OCI-M2 (cell line): ENCODE results near the gene CTBP2.

ENCODE experiments used
- DNase-seq: peaks from one replicate; lab custom pipeline; 2025; ENCODE audit not compliant: unreplicated experiment; lab: John Stamatoyannopoulos, UW

CTBP2 gene

DNA sequence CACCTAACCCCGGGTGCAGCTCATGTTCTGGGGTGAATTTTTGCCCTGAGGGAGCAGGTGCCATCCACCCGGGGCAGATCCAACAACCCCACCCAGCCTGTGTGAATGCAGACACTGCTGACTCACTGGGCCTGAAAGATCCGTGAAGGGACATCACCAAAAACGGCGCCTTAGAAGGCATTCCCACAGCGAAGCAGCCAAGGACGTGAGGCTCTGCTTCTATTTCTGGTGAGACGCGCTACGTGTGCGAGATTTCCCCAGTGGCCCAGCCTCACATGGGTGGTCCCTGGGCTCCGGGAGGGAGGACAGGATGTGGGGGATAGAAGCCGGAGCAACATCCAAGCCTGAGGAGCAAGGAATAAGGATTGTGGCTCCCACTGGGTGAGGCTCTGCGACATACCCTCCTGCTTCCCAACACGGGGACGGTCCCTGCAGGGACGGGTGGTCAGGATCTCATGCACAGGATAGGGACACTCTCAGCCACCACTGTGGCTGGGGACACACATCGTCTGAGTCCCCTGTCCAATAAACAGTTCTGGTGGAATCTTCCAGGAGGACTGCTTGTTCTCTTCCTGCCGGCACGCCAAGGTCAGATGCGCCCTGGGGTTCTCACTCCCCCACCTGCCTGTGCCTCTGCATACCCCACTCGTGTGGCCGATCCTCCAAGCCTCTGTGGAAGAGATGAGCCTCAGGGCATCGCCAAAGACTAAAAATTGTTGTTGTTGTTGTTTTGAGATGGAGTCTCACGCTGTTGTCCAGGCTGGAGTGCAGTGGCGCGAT is 148.2 kb downstream of the CTBP2 start:
- DNase-seq = no peak

DNA sequence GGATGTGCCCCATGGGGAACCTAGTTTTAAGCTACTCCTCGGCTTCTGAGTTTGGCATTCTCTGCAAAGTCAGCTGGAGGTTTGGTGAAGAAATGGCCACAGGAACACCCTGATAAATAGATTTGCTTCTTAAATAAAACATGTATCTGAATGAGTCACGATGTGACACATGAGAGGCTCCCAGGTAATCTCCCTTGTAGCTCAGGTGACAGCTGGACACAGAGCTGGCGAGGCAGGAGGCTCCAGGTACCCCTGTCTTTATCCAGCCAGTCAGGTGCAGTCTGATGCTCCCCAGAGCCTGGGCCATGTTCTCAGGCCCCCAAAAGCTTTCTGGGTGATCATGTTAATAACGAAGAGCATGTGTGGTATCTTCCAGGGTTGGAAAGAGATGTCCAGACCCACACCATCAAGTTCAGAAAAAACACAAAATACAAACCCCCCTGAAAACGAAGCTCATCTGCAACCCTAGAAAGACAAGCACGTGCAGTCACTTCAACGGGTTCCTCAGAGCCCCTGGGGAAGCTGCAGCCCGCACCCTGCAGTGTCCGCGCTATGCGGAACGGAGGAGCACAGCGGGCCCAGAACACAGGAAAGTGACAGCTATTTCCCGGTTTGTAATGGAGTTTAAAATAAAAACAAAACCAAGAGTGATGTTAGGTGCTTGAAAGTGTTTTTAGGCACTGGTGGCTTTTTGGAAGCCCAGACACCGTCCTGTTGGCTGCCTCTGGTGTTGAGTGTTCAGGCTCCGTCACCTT is 149.0 kb downstream of the CTBP2 start:
- DNase-seq = no peak

DNA sequence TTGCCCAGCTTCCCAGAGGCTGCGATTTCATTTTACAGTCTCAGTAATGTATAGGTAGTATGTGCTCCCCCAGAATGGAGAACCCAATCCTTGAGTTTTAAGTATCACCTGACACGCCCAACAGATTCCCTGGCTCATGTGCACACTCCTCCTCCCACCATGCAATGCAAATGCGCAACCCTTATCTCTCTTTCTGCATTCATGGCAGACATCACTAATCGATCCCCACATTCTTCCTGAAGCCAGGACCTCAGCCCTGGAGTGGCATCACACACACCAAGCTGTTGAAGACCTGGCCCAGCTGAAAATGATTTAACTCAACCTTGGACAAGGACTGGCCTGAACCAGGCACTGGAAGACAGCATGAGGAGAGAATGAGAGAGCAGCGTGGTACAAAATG is 150.0 kb downstream of the CTBP2 start:
- no peak for DNase-seq

DNA sequence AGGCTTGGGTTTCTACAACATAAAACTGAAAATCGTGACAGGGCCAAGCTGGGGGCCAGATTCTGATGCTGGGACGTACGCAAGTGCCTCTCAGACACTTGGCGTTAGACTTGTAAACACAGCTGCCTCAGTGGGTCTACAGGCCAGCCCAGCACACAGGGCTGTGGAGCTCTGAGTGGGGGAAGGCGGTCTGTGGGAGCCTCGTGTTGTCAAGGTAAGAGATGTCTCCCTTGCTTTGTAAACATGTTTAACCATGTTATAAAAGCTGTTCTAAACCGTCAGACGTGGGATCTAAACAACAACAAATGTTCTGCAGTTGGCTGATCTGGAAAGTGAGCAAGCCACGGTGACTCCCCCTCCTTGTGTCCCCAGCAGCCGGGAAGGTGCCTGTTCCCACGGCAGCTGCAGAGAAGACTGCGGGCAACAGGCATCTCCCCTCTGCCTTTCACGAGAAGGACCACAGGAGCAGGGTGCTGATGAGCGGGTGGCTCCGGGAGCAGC is 150.7 kb downstream of the CTBP2 start:
- DNase-seq = no peak

DNA sequence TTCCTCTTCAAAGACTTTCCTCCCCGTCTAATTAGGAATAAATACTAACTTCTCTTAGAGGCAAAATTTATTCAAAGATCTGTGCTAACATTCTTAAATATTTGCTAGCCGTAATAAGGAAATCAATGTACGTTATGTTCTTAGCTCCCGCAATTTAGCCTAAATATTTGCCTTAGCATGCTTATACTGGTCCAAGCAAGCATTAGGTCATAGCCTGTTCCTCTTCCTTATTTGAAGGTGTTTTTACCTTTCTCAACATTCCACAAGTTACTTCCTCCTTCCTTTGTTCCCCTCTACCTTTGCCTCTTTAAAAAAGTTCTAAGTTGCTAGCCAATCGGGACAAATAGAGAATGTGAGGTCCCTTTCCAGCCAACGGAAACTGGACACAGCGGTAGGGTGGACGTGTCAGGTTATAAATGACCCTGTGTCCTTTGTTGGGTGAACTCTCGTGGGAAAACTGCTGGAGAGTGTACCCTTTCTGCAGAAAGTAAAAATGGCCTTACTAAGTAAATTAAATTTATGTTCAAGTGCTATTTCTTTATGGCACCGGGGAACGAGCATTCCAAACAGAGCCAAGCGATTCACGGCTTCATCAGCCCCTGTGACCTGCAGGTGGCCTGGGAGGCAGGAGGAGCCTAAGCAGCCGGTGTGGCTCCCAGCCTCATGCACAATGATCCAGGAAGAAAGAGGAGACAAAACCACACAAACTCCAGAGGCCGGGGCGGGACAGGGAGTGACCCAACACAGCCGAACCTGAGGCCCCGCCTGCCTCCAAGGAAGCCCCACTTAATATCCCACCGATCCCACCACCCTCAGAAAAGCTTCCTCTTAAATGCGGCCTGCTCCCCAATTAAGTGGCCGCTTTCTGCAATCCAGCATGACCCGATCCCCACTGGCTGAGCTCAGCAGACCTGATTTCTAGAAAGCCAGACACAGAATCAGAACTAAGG is 151.4 kb downstream of the CTBP2 start:
- no peak for DNase-seq

DNA sequence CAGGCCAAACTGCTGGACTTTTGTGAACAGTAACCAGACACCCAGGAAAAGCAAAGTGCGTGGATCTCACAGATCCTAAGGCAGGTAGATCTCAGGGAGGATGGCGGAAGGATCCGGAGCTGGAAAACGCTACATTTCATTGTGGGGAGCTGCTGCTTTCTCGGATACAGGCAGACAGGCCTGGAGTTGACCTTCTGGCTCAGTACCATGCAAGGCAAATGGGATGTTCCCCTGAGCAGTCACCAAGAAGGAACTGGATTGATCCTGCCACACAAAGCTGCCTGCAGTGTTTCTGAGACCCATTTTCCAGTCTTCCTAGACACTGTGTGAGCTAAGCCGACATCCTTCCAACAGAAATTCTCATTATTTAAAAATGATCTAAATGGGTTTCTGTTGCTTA is 152.9 kb downstream of the CTBP2 start:
- DNase-seq = no peak

DNA sequence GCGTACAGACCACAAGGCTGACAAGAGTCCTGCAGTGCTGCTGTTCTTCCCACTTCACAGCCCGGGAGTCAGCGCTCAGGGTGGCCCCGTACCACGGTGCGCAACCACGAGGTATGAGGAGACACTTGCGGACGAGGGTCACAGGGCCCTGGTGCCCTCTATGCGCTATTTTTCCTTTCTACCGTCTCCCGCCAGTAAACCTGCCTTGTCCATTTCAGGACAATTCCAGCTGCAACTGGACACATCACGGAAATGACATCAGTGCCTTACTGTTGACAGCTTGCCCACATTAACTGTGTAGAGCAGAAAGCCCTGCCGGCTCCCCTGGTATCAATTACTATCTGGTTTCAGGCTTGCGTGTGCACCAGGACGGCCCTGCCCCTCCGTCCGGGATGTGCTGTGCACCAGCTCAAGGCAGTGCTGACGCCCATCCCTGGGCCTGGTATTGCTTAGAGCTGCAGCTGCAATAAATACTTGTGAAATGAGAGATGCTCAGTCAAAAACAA is 153.4 kb downstream of the CTBP2 start:
- DNase-seq = no peak

DNA sequence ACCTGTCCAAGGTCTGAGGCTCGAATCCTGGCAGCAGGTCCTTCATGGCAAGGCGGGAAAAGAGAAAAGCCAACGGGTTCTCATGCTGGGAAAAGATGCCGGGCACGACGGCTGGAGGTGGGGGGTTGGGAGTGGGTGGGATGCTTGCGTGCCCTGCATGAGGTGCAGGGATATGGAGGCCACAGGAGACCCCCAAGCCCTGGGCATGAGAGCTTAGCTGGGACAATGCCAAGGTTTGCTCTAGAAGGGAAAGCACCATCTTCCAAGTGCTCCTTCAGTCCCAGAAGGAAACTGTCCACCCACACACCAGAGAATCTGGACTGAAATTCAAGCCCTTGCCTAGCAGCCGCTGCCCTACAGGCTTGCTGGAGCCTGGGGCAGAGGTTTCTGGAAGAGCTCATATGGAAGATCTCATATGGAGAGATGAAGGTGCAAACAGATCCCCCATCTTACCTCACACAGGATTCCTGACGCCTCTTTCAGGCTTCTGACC is 154.1 kb downstream of the CTBP2 start:
- DNase-seq = no peak

DNA sequence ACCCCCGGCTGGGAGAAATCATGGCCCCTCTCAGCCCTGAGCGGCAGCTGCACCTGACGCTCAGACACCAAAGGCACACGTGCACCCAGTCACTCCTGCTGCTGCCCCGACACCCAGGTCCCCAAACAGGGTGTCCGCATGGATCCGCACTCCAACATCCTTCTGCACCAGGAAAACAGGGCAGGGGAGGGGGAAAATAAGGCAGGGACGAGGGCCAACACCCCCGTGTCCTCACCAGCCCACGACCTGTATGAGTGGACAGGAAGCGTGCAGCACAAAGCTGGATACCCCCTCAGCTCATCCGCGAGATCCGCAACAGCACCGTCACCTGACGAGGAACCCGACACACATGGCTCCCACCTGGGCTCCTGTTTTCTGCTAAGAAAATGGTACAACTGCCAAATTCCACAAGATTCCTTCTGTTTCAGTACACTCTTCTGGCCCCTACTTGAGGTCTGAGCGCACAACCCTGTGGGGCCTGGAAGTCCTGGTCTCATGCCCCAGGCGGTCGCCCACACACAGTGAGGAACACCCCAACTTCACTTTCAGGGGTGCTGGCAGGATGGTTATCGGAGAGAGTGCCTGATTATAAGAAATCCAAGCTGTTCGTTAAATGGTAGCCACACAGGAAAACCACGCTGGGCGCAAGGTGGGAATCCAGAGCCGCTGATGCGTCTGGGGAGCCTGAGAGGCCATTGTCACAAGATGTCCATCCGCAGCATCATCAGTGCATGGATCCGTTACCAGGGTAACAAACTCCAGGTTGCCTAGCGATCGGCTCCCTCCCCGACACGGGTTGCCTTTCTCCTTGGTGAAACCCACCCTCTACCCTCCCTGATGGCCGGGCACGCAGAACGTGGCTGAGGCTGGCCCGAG is 154.8 kb downstream of the CTBP2 start:
- no peak for DNase-seq

DNA sequence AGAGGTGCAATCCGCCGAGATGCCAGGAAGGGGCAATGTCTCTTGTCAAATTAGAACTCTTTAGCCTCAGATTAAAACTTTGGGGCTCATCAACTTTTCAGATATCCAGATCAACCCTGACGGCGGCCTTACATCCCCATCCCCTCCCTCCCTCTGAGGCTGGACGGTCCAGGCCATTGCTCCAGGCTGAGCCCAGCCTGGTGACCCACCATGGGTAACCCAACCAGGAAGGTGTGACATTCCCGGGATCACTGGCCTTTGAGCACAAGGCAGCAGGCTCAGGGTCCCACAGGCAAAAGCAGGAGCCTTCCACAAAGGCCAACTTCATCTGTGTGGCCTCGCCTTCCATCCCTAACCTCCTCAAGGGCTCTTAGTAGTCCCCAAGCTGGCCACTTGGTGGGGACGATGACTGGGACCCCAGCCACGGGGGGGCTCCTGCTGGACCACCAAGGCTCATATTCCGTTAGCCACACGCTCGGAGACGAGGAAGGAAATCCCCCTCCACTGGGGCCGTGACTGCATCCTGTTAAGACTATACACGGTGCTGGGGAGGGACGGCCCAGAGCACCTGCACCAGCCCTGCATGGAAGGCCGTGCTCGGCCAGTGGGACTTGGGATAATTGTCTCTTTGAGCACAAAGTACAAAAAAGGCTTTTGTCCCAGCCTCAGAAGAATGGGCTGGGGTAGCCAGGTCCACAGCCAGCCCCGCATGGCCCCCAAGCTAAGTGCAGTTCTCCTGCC is 155.6 kb downstream of the CTBP2 start:
- DNase-seq = no peak

DNA sequence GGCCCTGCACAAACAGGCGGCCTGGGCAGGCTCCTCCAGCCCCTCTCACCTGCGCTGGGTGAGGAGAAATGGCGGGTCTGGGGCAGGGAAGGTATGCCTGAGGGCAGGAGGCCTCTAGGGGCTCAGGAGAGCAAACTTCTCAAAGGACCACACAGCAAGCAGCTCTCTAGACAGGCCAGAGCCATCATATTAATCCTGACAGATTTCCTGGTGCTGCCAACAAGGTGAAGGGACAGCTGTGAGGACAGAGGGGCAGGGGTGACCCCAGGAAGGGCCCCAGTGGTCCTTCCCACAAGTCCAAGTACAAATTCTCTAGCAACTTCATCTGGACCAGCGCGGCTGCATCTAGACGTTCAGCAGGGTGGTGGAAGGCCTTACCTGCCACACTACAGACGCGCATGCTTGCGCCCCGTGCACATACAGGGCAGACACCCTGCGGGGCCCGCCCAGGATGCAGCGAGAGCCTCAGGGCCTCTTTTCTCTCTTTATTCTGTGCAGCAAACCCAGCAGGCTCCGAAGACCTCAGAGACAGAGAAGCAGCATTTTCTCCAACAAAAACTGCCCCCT is 156.4 kb downstream of the CTBP2 start:
- no peak for DNase-seq

DNA sequence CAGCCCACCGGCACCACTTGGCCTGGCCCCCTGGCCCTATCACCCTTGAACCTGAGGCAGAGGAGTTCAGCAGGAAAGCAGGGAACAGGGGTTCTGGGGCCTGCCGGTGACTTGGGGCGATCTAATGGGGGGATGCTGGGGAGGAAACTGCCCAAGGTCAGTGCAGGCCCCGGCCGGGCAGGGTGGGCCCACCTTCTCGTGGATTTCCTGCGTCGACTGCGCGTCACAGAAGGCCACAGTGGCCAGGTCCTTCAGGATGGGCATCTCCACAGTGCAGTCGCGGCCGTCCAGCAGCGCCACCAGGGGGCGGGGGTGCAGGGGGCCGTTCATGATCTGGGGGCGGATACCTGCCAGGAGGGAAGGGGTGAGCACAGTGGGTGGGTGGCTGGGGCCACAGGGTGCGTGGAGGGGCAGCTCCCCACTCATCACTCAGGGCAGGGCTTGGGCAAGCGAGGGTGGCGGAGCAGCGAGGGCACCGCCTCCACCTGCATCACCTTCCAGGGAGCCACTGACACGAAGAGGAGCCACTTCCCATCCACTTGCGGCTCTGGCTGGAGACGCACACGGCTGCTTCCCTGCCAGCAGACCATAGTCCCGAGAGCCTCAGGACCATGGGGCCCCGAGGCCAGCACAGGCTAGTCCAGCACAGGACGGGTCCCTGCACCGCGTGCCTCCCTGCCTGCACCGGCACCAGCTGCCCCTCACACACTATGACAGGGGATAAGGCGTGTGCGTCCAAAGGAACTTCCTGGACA is 157.0 kb downstream of the CTBP2 start:
- no peak for DNase-seq

DNA sequence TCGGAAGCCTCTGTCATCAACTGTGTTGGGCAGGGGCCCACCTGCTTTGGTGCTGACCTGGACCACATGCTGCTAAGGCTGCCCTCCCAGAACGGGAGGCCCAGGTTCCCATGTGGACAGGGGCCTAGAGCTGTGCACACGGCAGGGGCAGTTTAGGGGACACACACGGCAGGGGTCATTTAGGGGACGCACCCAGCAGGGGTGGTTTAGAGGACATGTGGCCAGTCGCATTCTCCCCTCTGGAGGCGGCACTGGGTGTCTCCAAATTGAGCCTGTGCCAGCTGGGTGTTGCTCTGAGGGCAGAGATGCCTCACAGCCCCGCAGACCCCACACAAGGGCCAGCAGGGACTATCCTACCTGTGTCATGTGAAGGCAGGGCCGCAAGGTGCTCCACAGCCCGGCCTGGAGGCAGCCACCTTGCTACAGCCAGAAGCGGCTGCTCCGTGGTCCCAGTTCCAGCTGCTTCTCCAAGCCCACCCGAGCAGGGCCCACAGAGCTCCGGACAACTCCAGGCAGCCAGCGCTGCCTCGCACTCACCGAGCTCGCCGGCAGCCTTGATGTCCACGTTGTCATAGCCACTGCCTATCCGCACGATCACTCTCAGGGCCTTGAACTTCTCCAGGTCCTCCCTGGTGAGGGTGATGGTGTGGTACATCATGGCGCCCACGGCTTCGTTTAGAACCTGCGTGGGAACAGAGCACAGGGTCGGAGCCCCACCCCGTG is 157.8 kb downstream of the CTBP2 start:
- DNase-seq = no peak

DNA sequence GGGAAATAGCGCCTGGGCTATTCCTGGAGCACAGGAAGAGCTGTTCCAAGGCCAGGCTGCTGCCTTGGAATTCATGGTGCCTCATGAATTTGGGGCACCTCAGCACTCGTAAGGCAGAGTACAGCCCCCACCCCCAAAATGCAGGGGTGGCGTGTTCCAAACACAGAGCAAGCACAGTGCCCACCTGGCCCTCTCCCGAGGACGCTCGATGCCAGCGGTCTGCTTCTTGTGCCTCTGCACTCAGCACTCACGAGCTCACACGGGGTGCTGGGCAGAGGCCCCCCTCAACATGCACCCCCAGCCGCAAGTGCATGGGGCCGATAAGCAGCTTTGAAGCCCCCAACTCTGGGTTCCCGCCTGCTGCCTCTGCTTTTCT is 158.3 kb downstream of the CTBP2 start:
- no peak for DNase-seq

DNA sequence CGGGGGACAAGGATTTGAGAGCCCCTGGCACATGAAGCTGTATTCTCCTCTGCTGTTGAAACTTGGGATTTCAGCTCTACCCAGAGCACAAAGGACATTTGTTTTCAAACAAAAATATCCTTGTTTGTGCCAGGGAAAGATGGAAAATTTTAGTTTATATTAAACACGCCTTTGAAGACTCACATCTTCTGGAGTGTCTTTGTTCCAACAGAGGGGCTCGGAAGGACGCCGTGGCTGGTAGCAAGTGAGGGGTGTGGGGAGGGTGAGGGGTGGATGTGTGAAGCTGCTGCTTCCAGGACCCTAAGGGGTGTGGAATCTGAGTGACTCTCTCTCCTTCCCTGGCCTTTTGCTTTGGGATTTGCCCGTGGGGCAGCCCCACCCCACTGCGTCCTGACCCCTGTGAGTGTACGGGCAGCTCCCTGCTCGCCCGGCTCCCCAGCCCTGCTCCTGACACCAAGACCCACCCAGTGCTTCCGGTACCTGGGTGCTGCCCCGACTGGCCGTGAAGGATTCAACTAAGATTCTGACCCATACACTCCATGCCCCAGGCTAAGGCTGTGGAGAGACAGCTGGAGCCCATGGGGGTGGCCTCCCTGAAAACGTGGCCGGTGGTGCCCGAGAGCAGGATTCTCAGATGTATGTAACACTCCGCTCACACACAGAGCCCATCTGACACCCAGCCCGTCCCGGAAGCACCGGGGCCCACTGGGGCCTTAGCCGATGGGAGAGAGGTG is 158.9 kb downstream of the CTBP2 start:
- no peak for DNase-seq

DNA sequence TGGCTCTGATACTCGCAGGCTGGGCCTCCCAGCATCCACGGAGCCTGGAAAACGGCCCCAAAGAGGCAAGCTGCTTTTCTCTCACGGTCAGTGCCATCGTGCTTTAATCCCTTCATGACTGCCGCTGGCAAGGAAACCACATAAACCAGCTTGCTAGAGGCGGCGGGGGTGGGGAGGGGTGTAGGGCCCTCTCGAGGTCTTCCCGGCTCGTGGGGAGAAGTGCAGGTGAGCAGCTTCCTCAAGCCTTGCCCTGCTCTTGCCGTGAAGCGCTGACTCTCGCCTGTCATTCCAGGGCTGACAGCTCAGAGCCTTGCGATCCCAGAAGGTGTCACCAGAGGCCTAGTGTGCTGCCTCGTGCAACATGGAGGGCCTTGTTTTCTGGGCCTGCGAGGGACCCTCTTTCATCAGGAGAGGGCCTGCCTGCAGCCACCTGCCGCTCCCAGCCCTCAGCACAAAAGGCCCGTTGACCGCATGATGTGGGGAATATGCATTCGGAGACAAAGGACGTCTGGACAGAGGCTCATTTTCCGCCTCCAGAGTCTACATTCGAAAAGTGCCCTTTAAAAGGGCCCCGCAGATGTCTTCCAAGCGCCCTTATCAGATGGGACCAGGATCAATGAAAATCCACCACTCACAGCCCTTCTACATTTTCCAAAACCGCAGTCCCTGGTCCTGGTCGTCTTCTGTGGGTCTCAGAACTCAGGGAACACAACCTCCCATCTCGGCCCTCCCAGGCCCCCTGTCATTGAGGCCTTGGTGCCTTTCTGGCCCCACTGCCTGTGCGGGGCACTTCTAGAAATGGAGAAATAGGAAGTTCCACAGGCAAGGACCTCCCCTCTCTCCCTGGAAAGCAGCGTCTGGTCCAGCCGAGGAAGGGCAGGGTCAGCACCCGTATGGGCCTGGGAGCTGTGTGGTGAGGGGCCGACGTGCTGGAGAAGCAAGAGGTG is 159.7 kb downstream of the CTBP2 start:
- DNase-seq = no peak
